HG02642 (cell line): ENCODE data around the gene GAD2.
A peak's percentile ranks its signal among the peaks of the same experiment; 100 is the strongest.
"Not testable (repeated sequence)": the region's sequence is repeated elsewhere in the genome, so short reads cannot be mapped to it uniquely, and the experiment has no call there.

Source experiments
- ATAC-seq: cut with Tn5 transposase; IDR thresholded peaks from one replicate; pipeline ENCODE4 v1.9.1; 2021; ENCODE audit warnings: mild to moderate bottlenecking; ENCODE audit not compliant: unreplicated experiment, poor library complexity

Gene GAD2

GRCh38 chr10:26310361-26310760 lies 93.8 kb downstream of the GAD2 start:
- peak; percentile 53 for ATAC-seq

- ATAC-seq, result no peak
These were observed 94.9 kb downstream of the GAD2 start for GRCh38 chr10:26311383-26311940.

- ATAC-seq, result no peak
These were observed 97.9 kb downstream of the GAD2 start for GRCh38 chr10:26314265-26315013.

- ATAC-seq, result no peak
These were observed 102.1 kb downstream of the GAD2 start for GRCh38 chr10:26318672-26319071.

- ATAC-seq, result no peak
These were observed 106.6 kb downstream of the GAD2 start for GRCh38 chr10:26323219-26323618.

- no peak for ATAC-seq
These were observed 110.3 kb downstream of the GAD2 start for GRCh38 chr10:26326851-26327250.

GRCh38 chr10:26327811-26328210 lies 111.2 kb downstream of the GAD2 start:
- no peak for ATAC-seq

GRCh38 chr10:26331371-26331770 lies 114.8 kb downstream of the GAD2 start:
- ATAC-seq, result no peak

- ATAC-seq, result no peak
These were observed 117.8 kb downstream of the GAD2 start for GRCh38 chr10:26334232-26334931.

GRCh38 chr10:26334932-26335573 lies 118.5 kb downstream of the GAD2 start:
- peak; percentile 93 for ATAC-seq

GRCh38 chr10:26335574-26336093 lies 119.1 kb downstream of the GAD2 start:
- ATAC-seq, result peak; percentile 39

- no peak for ATAC-seq
These were observed 120.4 kb downstream of the GAD2 start for GRCh38 chr10:26336979-26337378.

GRCh38 chr10:26341701-26342100 lies 125.1 kb downstream of the GAD2 start:
- ATAC-seq, result no peak

- ATAC-seq, result not testable (repeated sequence)
These were observed 132.3 kb downstream of the GAD2 start for GRCh38 chr10:26348821-26349417.
